GM21825 (cell line): ENCODE data around the gene SLC37A3.
"Not testable (repeated sequence)": the region's sequence is repeated elsewhere in the genome, so short reads cannot be mapped to it uniquely, and the experiment has no call there.

Experiments
- ATAC-seq: cut with Tn5 transposase; IDR thresholded peaks from one replicate; pipeline ENCODE4 v1.9.1; 2021; ENCODE audit warnings: mild to moderate bottlenecking, moderate library complexity; ENCODE audit not compliant: unreplicated experiment

SLC37A3 gene

DNA sequence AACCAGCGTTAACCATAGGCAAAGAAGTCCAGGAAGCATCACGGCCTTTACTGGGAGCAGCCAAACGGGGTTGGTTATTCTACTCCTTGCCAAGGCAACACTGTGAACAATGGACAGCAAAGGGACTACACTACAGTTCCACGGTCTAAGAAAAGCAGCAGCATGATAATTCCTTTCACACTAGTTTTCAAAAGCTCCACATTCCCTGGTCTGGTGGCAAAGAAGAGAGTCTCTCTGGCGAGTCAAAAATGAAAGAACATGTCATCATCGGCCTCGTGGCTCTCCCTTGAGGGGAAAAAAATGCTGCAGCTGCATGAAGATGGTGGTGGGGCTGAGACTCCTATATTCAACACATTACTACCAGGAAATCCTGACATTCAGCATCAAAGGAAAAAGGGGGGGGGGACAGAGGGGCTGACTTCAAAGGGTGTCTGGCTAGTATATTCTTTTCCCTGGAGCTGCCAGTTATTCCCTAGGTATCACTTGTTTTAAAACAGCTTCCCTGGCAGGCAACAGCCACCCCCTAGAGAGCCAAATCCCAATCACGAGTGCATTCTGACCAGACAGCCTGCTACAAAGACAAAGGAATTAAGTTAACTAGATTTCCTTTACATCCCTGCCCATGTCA is 49.1 kb downstream of the SLC37A3 start:
- no peak for ATAC-seq

DNA sequence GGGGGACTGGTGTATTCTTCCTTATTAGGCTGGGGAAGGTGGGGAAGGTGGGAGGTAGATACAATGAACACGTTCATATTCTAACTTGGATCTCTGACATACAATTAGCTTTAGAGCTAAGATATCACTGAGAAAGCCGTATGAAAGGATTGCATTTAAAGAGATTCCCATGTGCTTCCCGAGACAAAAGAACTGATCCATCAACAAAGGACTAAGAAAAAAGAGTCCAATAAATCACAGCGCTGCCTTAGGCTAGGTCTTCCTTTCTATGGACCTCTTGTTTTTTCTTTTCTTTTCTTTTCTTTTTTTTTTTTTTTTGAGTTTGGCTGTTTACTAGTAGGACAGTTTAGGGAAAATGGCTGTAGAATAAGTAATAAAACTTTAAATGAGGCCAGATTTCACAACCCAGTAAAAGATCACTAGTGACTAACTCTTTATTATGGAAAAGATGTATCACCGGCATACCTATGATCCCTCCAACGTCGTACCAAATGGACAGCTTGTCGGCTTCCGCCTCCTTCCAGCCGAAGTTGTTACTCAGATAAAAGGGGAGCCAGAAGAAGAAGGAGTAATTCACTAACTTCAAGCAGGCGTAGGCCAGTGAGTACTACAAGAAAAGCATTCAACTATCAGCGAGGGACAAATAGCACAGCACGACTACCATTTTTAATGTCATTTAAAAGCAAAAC is 50.0 kb downstream of the SLC37A3 start:
- ATAC-seq = no peak

DNA sequence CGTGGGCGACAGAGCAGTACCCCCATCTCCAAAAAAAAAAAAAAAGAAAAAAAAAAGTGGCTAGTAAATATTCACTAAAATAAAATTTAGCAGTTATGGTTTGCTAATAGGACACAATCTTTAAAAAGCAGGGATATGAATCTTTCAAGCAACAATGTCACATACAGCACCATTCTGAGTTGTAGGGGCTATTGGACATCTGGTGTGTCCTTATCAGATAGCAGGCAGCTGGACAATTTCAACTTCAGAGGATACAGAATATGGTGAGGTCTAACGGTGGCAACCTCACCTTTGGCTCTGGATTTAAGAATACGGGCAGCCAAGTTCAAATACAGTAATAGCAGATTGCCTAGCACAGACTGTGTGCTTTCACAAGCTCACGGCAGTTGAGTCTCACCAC is 51.1 kb downstream of the SLC37A3 start:
- ATAC-seq = no peak

DNA sequence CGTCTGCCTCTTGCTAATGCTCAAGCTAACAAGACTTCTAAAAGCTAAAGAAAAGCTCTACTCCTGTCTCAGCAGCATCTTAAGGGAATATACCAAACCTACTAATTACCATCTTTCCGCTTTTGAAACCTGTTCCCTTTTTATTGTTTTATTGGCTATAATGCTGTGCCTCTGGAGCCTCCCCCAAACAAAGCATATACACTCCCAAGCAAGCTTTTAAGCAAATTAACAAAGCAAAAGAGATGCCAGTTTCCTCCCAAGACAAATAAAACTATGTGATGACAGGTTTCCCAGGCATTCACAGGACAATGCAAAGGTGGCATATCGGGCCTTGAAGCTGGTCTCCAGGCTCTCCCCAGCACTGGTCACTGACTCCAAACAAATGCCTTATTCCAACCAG is 52.9 kb downstream of the SLC37A3 start:
- ATAC-seq = no peak

- no peak for ATAC-seq
These were observed 55.4 kb downstream of the SLC37A3 start for GRCh38 chr7:140342727-140343514.

DNA sequence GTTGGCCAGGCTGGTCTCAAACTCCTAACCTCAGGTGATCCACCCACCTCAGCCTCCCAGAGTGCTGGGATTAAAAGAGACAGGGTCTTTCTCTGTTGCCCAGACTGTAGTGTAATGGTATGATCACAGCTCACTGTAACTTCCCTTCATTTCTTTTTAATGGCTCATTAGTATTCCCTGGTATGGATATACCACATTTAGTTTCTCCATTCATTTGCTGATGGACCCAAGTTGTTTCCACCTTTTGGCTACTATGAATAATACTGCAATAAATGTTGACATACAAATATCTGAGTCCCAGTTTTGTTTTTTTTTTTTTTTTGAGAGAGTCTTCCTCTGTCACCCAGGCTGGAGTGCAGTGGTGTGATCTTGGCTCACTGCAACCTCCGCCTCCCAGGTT is 59.4 kb downstream of the SLC37A3 start:
- ATAC-seq = not testable (repeated sequence)

- ATAC-seq = no peak
These were observed 63.8 kb downstream of the SLC37A3 start for GRCh38 chr7:140334341-140335057.

DNA sequence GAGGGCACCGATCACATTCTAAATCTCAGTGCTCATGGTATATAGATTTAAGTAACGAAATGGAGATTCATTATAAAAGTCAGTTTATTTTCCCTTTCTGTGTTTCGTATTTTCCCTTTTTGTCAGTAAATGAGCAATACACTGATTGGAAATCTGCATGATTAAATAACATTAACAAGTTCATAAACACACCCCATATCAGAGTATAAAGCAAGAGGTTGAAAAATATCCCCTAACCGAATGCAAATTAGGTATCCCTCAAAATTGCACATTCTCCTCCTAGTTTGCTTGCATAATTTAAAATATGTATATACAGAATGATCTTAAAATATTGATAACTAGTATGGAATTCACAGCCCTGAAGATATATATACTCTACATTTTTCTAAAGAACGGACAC is 64.6 kb downstream of the SLC37A3 start:
- no peak for ATAC-seq

DNA sequence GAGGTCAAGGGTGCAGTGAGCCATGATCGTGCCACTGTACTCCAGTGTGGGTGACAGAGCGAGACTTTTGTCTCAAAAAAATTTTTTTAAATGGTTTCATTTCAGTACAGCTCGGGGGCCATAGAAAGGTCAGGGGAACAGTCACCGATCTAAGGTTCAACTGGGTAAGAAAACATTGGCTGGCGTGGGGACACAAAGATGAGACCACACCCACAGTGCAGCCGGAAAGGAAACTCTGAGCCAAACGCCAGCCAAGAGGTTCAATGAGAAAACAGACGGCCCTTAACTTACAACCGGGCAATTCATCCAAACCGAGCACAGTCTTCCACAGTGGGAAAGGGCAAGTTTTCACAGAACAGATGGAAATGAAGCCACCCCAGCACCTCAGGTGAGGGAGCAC is 65.1 kb downstream of the SLC37A3 start:
- ATAC-seq = no peak

GRCh38 chr7:140330595-140330994 is 67.7 kb downstream of the SLC37A3 start:
- no peak for ATAC-seq

DNA sequence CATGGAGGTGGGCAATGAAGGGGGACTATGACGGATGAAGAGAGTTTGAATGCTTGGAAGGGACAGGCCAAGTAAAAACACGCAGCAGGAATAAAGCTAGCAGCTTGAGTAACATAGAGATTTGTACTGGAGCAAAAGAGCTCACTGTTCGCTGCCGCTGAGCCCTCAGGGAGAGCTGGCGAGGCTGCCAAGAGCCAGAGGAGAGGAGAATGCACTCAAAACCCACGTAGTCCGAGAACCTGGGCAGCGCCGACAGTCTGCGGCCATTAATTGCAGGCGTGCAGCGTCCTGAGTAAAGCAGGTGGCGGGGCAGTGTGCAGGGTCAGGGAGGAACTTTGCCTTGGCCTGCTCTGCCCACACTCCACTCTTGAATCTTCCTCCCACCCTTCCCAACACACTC is 68.2 kb downstream of the SLC37A3 start:
- ATAC-seq = no peak

- ATAC-seq = no peak
These were observed 71.1 kb downstream of the SLC37A3 start for GRCh38 chr7:140327261-140327661.

- no peak for ATAC-seq
These were observed 72.0 kb downstream of the SLC37A3 start for GRCh38 chr7:140326116-140326928.

DNA sequence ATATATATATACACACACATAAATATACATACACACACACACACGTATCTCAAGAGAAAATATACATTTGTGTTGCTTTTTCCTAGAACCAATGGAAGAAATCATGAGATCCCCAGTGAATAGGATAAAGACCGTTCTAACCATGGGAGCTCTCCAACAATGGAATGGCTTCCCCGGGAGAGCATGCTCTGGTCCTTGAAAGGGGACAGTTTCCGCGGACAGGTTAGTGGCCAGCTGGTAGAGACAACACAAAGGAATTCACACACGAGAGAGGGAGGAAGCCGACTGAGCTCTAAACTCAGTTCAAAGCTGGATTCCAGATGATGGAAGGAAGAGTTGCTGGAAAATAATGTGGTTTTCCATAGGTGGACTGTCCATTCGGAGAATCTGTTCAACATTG is 72.7 kb downstream of the SLC37A3 start:
- ATAC-seq = no peak

- ATAC-seq = no peak
These were observed 73.6 kb downstream of the SLC37A3 start for GRCh38 chr7:140324714-140325113.

DNA sequence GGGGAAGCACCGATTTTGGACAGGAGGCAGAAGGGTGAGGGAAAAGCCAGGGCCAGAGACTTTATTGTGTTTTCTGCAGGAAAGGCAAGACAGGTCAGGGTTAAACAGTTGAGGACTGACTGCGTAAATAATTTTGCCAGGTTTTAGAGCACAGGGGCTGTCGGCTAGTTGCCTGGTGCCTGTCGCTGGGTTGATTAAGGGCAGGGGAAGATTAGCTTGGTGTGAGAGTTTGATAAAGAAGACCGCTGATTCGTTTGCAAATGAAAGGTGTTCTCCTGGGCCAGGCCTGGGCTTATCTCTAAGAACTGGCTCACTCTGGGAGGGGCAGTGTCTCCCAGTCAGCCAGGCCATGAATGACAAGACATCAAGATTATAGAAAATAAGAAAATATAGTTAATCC is 75.6 kb downstream of the SLC37A3 start:
- ATAC-seq = no peak

- not testable (repeated sequence) for ATAC-seq
These were observed 78.3 kb downstream of the SLC37A3 start for GRCh38 chr7:140320078-140320477.

DNA sequence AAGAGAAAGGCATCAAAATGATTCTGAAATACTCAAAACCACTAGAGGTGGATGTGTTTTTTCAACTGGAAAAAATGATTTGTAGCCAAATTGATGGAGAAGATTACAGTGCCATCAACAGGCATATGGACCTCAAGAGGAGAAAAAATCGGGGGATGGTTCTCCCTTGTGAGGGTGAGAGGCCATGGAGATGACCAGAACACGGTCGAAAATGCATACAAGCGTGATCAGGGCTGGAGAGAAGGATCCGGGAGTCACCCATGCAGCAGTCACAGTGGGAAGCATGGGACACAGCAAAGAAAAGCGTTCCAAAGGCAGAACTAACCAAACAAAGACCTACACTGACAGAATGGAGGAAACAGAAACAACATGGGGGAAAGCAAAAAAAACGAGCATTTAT is 80.3 kb downstream of the SLC37A3 start:
- no peak for ATAC-seq

- ATAC-seq = no peak
These were observed 80.7 kb downstream of the SLC37A3 start for GRCh38 chr7:140317597-140317996.

DNA sequence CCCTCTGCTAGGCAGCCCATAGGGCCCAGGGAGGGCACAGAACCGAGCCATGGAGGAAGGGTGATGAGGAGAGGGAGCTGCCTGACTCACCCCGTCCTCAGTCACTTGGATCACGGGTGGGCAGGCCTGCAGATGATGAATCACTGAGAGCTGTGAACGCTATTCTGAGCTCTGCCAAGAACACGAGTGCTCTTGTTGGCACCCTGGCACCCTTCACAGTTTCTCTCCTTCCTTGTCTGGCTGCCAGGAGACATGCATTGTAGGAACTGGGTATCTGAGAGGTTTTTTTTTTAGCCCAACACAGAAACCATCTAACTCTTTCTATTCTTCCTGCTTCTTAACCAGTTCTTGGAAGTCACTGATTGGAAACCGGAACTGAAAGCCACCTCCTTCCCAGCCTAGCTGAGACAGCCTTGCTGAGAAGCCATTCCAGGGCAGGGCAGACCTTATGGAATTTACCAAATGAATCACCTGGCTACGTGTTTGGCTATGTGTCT is 82.1 kb downstream of the SLC37A3 start:
- no peak for ATAC-seq
